NCI-H1930 (cell line): ENCODE results near the gene PTDSS2.
"Not testable (repeated sequence)": the region's sequence is repeated elsewhere in the genome, so short reads cannot be mapped to it uniquely, and the experiment has no call there.

Experiments
- DNase-seq, 2 experiments: peaks; one replicate each; lab custom pipeline; 2025; lab: John Stamatoyannopoulos, UW

PTDSS2 gene

GRCh38 chr11:450809-451451, 851 bp downstream of the PTDSS2 start:
- DNase-seq, result peak; percentile 43 to 53

GRCh38 chr11:451738-452137, 1.7 kb downstream of the PTDSS2 start:
- DNase-seq, result no peak

- DNase-seq, result no peak
These were observed 2.2 kb downstream of the PTDSS2 start for GRCh38 chr11:452203-452744.

- no peak for DNase-seq
These were observed 2.9 kb downstream of the PTDSS2 start for GRCh38 chr11:452916-453527.

GRCh38 chr11:453564-453963, 3.5 kb downstream of the PTDSS2 start:
- DNase-seq, result no peak

GRCh38 chr11:454043-454442, 4.0 kb downstream of the PTDSS2 start:
- no peak for DNase-seq

GRCh38 chr11:454801-455565, 4.9 kb downstream of the PTDSS2 start:
- no peak for DNase-seq

- DNase-seq, result no peak
These were observed 5.6 kb downstream of the PTDSS2 start for GRCh38 chr11:455566-456147.

GRCh38 chr11:456533-456932, 6.5 kb downstream of the PTDSS2 start:
- no peak for DNase-seq

GRCh38 chr11:457111-457760, 7.2 kb downstream of the PTDSS2 start:
- no peak for DNase-seq

GRCh38 chr11:459511-460220, 9.6 kb downstream of the PTDSS2 start:
- no peak for DNase-seq

- DNase-seq, result no peak
These were observed 10.5 kb downstream of the PTDSS2 start for GRCh38 chr11:460331-461199.

- no peak for DNase-seq
These were observed 11.5 kb downstream of the PTDSS2 start for GRCh38 chr11:461626-462025.

GRCh38 chr11:462107-462890, 12.2 kb downstream of the PTDSS2 start:
- DNase-seq, result no peak

- DNase-seq, result no peak
These were observed 14.2 kb downstream of the PTDSS2 start for GRCh38 chr11:464316-464715.

GRCh38 chr11:465896-466530, 15.9 kb downstream of the PTDSS2 start:
- no peak for DNase-seq

- no peak for DNase-seq
These were observed 18.0 kb downstream of the PTDSS2 start for GRCh38 chr11:468036-468435.

GRCh38 chr11:468493-468892, 18.4 kb downstream of the PTDSS2 start:
- no peak for DNase-seq

- not testable (repeated sequence) for DNase-seq
These were observed 19.1 kb downstream of the PTDSS2 start for GRCh38 chr11:469026-469683.
